Hepatocyte (in vitro differentiated cells): Measurements from ENCODE around the gene ATAD2B. TPM values are rescaled to one million over a fixed set of nuclear protein-coding genes. Genes with fewer than 3 reads are reported as not detected.
A peak's percentile ranks its signal among the peaks of the same experiment; 100 is the strongest.

Experiments used
- DNase-seq: peaks from one replicate; pipeline ENCODE4 v3.0.0-alpha.2; 2016; ENCODE audit warnings: low spot score
- H2AFZ ChIP-seq: fragments of 200-600 bp; sonication (generic); 2 replicates; pipeline ENCODE4 v1.6.0; 2016; ENCODE audit warnings: antibody characterized with exemption, mild to moderate bottlenecking
- H3K27ac ChIP-seq: fragments of 200-600 bp; sonication (generic); 2 replicates; pipeline ENCODE4 v1.5.1; 2016; ENCODE audit warnings: mild to moderate bottlenecking
- H3K27me3 ChIP-seq: fragments of 200-600 bp; sonication (generic); 2 replicates; pipeline ENCODE4 v1.6.1; 2016
- H3K36me3 ChIP-seq: fragments of 200-600 bp; sonication (generic); replicated peaks from 2 replicates; pipeline ENCODE4 v1.5.1; 2016; ENCODE audit warnings: low read depth; ENCODE audit not compliant: insufficient read depth
- H3K4me1 ChIP-seq: fragments of 200-600 bp; sonication (generic); 2 replicates; pipeline ENCODE4 v1.5.1; 2016; ENCODE audit warnings: mild to moderate bottlenecking, moderate library complexity; ENCODE audit not compliant: insufficient read depth
- H3K4me2 ChIP-seq: fragments of 200-600 bp; sonication (generic); 2 replicates; pipeline ENCODE4 v1.6.0; 2016
- H3K4me3 ChIP-seq: fragments of 200-600 bp; sonication (generic); 2 replicates; pipeline ENCODE4 v1.5.1; 2016; ENCODE audit warnings: mild to moderate bottlenecking
- H3K79me2 ChIP-seq: fragments of 200-600 bp; sonication (generic); 2 replicates; pipeline ENCODE4 v1.6.0; 2017; ENCODE audit warnings: mild to moderate bottlenecking
- H3K9me2 ChIP-seq: fragments of 200-600 bp; sonication (generic); replicated peaks from 2 replicates; pipeline ENCODE4 v1.6.0; 2017; ENCODE audit warnings: mild to moderate bottlenecking; ENCODE audit not compliant: insufficient read depth
- H3K9me3 ChIP-seq: fragments of 200-600 bp; sonication (generic); 2 replicates; pipeline ENCODE4 v1.5.1; 2016; ENCODE audit warnings: low read depth, mild to moderate bottlenecking
- H4K20me1 ChIP-seq: fragments of 200-600 bp; sonication (generic); 2 replicates; pipeline ENCODE4 v1.6.0; 2016; ENCODE audit warnings: mild to moderate bottlenecking; ENCODE audit not compliant: insufficient read depth, poor library complexity, severe bottlenecking
- EZH2 ChIP-seq: fragments of 200-600 bp; sonication (generic); IDR thresholded peaks from 2 replicates; pipeline ENCODE4 v1.6.1; 2016; ENCODE audit warnings: antibody characterized with exemption, mild to moderate bottlenecking, borderline replicate concordance
- EZH2phosphoT487 ChIP-seq: fragments of 200-600 bp; sonication (generic); IDR thresholded peaks from one replicate; pipeline ENCODE4 v1.6.1; 2018; ENCODE audit warnings: antibody characterized with exemption, mild to moderate bottlenecking, low read depth, moderate library complexity; ENCODE audit not compliant: unreplicated experiment, severe bottlenecking
- WGBS: methylation state at CpG from one replicate; pipeline ENCODE4 v1.1.6; 2016; ENCODE audit warnings: low lambda C conversion rate; ENCODE audit errors: missing lambda C conversion rate; 5-methylcytosine and 5-hydroxymethylcytosine counted together
- polyA plus RNA-seq: library from polyadenylated mRNA; unstranded; fragments of >200 nt; fragmentation: Nextera tagmentation; extraction: Ambion mirVana; gene quantifications from 2 replicates; pipeline ENCODE4 v1.2.1, GENCODE V29; 2016
- total RNA-seq: library from RNA; depleted of rRNA; stranded (reverse); fragments of >200 nt; gene quantifications from 2 replicates; pipeline ENCODE4 v1.2.3, GENCODE V29; 2014
- TF ChIP-seq, protein P1 (sequence below): fragments of 200-600 bp; sonication (generic); IDR thresholded peaks from 2 replicates; pipeline ENCODE4 v1.5.1; 2016; ENCODE audit warnings: antibody characterized with exemption, mild to moderate bottlenecking; ENCODE audit not compliant: poor library complexity

ATAD2B gene
- total and polyA plus RNA-seq, 2 experiments from 2014 or later, result 6.1 to 17.1 TPM

DNA sequence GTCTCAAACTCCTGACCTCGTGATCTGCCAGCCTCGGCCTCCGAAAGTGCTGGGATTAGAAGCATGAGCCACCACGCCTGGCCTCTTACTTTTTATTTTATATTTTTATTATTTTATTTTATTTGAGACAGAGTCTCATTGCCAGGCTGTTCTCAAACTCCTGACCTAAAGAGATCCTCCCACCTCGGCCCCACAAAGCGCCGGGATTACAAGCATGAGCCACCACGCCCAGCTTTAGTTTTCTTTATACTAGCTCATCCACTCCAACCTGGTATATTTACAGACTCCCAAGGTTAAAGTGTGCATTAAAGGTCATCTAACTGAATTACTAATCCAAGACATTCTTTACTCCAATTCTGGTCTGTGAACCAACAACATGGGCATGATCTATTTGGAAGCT lies 26.8 kb downstream of the ATAD2B start:
- TF ChIP-seq, protein P1, sequence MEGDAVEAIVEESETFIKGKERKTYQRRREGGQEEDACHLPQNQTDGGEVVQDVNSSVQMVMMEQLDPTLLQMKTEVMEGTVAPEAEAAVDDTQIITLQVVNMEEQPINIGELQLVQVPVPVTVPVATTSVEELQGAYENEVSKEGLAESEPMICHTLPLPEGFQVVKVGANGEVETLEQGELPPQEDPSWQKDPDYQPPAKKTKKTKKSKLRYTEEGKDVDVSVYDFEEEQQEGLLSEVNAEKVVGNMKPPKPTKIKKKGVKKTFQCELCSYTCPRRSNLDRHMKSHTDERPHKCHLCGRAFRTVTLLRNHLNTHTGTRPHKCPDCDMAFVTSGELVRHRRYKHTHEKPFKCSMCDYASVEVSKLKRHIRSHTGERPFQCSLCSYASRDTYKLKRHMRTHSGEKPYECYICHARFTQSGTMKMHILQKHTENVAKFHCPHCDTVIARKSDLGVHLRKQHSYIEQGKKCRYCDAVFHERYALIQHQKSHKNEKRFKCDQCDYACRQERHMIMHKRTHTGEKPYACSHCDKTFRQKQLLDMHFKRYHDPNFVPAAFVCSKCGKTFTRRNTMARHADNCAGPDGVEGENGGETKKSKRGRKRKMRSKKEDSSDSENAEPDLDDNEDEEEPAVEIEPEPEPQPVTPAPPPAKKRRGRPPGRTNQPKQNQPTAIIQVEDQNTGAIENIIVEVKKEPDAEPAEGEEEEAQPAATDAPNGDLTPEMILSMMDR, result no peak
- TF ChIP-seq EZH2phosphoT487, result no peak
- TF ChIP-seq EZH2, result no peak
- H3K36me3 ChIP-seq, result no peaks in the 10 kb centered on the region
- H3K4me2 ChIP-seq, result no peak overlapping the region
- no peak for DNase-seq
- H3K27me3 ChIP-seq, result no peaks in the 10 kb centered on the region
- peaks cover 89% of the 10 kb centered on the region for H3K79me2 ChIP-seq
- H3K9me3 ChIP-seq, result no peaks in the 10 kb centered on the region
- WGBS, result 95% methylated on average over 8 of the region's 8 CpGs
- H3K4me1 ChIP-seq, result no peaks in the 10 kb centered on the region
- H2AFZ ChIP-seq, result no peak overlapping the region
- no peaks in the 10 kb centered on the region for H3K9me2 ChIP-seq
- peak overlapping the region; percentile 46 for H3K27ac ChIP-seq
- peaks cover 11% of the 10 kb centered on the region for H4K20me1 ChIP-seq
- no peak overlapping the region for H3K4me3 ChIP-seq

DNA sequence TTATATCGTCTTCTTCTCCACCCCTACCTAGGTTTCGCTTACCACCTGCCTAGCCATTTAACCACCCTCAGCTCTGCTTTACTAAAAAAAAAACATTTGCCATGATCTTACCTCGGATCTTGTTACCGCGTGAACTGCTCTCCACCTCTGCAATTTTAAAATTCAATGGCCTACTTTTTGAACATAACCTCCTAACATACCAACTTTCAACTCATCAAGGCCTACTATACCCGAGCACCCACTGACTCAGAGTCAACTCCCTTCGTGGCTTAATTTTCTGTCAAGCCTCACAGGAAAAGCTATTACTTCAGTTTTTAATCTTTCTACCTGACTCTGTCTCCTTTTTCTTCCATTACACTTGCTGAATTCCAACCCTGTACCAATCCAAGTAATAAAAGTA lies 55.7 kb downstream of the ATAD2B start:
- no peak overlapping the region for H3K27ac ChIP-seq
- no peaks in the 10 kb centered on the region for H3K36me3 ChIP-seq
- no peaks in the 10 kb centered on the region for H4K20me1 ChIP-seq
- no peaks in the 10 kb centered on the region for H3K9me2 ChIP-seq
- no peaks in the 10 kb centered on the region for H3K27me3 ChIP-seq
- WGBS, result 96% methylated on average over 7 of the region's 7 CpGs
- TF ChIP-seq, protein P1, result no peak
- TF ChIP-seq EZH2 (no peak), EZH2phosphoT487 (no peak)
- H3K9me3 ChIP-seq, result no peaks in the 10 kb centered on the region
- DNase-seq, result no peak
- H3K4me3 ChIP-seq, result no peak overlapping the region
- no peaks in the 10 kb centered on the region for H3K79me2 ChIP-seq
- no peaks in the 10 kb centered on the region for H3K4me1 ChIP-seq
- no peak overlapping the region for H3K4me2 ChIP-seq
- H2AFZ ChIP-seq, result no peak overlapping the region

DNA sequence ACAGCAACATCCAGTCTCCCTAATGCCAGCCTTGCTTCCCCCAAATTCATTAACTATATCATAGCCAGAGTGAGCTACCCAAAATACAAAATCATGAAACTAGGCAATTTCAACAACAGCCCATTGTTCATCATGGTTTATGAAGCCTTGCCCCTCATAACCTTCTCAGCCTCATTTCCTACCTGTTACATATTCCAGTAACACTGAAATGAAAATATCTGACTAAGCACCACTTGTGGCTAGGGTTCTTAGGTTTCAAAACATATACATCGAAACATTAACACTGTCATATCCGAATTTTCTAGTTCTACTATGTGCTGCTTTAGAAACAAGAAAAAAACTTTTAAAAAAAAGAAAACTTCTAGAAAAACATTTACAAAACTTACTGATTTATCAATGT lies 59.5 kb downstream of the ATAD2B start:
- no peak for DNase-seq
- WGBS, result 96% methylated on average over 2 of the region's 2 CpGs
- Histone ChIP-seq H3K36me3 (no peaks in the 10 kb centered on the region), H4K20me1 (no peaks in the 10 kb centered on the region), H3K79me2 (no peaks in the 10 kb centered on the region), H3K27ac (no peak overlapping the region), H3K9me2 (no peaks in the 10 kb centered on the region), H3K27me3 (no peaks in the 10 kb centered on the region), H2AFZ (no peak overlapping the region), H3K9me3 (no peaks in the 10 kb centered on the region), H3K4me3 (no peak overlapping the region), H3K4me2 (no peak overlapping the region), H3K4me1 (no peaks in the 10 kb centered on the region)
- TF ChIP-seq EZH2 (no peak), EZH2phosphoT487 (no peak)
- TF ChIP-seq, protein P1, result no peak
